Glutamatergic neuron (in vitro differentiated cells): ENCODE results near the gene SLCO2B1. TPM values are rescaled to one million over a fixed set of nuclear protein-coding genes. Genes with fewer than 3 reads are reported as not detected.

Experiments
- DNase-seq: peaks from one replicate; pipeline ENCODE4 v3.0.0; 2022
- H3K27ac Mint-ChIP-seq: one replicate; pipeline ENCODE4 v1.8.0; 2020; ENCODE audit warnings: mild to moderate bottlenecking, mixed read lengths, inconsistent platforms; ENCODE audit not compliant: unreplicated experiment
- H3K27me3 Mint-ChIP-seq: one replicate; pipeline ENCODE4 v1.8.0; 2020; ENCODE audit warnings: mild to moderate bottlenecking, moderate library complexity, mixed read lengths, inconsistent platforms; ENCODE audit not compliant: unreplicated experiment
- H3K36me3 Mint-ChIP-seq: one replicate; pipeline ENCODE4 v1.8.0; 2020; ENCODE audit warnings: mild to moderate bottlenecking, mixed read lengths, inconsistent platforms; ENCODE audit not compliant: unreplicated experiment
- H3K4me1 Mint-ChIP-seq: one replicate; pipeline ENCODE4 v1.8.0; 2020; ENCODE audit warnings: mild to moderate bottlenecking, low read depth, mixed read lengths, inconsistent platforms; ENCODE audit not compliant: unreplicated experiment
- H3K4me3 Mint-ChIP-seq: one replicate; pipeline ENCODE4 v1.8.0; 2020; ENCODE audit warnings: mild to moderate bottlenecking, mixed read lengths, inconsistent platforms; ENCODE audit not compliant: unreplicated experiment
- H3K9me3 Mint-ChIP-seq: one replicate; pipeline ENCODE4 v1.8.0; 2020; ENCODE audit warnings: mild to moderate bottlenecking, moderate library complexity, mixed read lengths, inconsistent platforms; ENCODE audit not compliant: unreplicated experiment
- CTCF ChIP-seq: fragments of 200-600 bp; sonication (generic); IDR thresholded peaks from one replicate; pipeline ENCODE4 v1.5.0; 2021; ENCODE audit not compliant: partially characterized antibody, unreplicated experiment
- total RNA-seq: library from RNA; stranded (reverse); fragmentation: NEBNext Ultra II Directional; extraction: Animal tissue kit (Norgen Biotek cat#: 25700); gene quantifications from one replicate; pipeline ENCODE4 v1.2.1, GENCODE V29; 2021; ENCODE audit not compliant: unreplicated experiment

Gene SLCO2B1
- total RNA-seq, 1 donor from 2014 or later, result not detected

DNA sequence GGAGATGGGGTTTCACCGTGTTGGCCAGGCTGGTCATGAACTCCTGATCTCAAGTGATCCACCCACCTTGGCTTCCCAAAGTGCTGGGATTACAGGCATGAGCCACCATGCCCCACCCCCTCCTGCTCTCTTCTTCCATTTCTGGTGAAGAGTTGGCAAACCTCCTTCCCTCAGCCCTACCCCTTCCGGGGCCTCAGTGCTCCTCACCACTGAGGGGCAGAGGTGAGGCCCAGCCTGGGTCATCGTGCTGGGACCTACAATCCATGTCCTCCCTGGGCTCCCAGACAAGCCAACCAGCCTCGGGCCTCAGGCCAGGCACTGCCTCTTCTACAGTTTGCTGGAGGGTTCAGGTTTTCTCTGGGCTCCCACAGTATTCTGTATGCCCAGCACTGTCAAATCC, 74.9 kb downstream of the SLCO2B1 start:
- H3K4me1 Mint-ChIP-seq, result peaks cover 16% of the 10 kb centered on the region
- H3K4me3 Mint-ChIP-seq, result no peak overlapping the region
- H3K9me3 Mint-ChIP-seq, result no peaks in the 10 kb centered on the region
- peaks cover 5% of the 10 kb centered on the region for H3K27me3 Mint-ChIP-seq
- no peak for TF ChIP-seq CTCF
- no peaks in the 10 kb centered on the region for H3K36me3 Mint-ChIP-seq
- no peak for DNase-seq
- H3K27ac Mint-ChIP-seq, result no peak overlapping the region

GRCh38 chr11:75229466-75229865, 78.6 kb downstream of the SLCO2B1 start:
- TF ChIP-seq CTCF, result no peak
- H3K9me3 Mint-ChIP-seq, result peaks cover 4% of the 10 kb centered on the region
- H3K4me1 Mint-ChIP-seq, result peaks cover 22% of the 10 kb centered on the region
- peaks cover 11% of the 10 kb centered on the region for H3K36me3 Mint-ChIP-seq
- H3K27me3 Mint-ChIP-seq, result peaks cover 4% of the 10 kb centered on the region
- no peak overlapping the region for H3K27ac Mint-ChIP-seq
- H3K4me3 Mint-ChIP-seq, result no peak overlapping the region
- DNase-seq, result no peak

DNA sequence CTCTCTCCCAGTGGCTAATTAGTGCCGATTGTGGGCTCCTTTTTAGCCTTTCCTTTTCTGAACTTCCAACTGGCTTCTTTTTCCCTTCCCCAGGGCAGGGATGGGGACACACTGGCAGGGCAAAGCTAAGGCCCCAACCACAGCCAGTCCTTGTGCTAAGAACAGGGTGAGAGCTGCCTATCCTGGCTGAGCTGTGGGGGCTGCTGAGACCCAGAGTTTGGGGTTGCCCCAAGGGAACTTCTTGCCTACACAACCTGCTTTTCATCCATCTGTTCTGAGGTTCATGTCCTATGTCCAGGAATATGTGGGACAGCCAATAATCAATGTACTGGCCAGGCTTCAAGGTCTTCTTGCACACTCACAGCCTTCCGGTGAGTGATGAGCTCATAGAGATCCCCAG, 79.7 kb downstream of the SLCO2B1 start:
- H3K4me3 Mint-ChIP-seq, result no peak overlapping the region
- H3K27ac Mint-ChIP-seq, result no peak overlapping the region
- H3K27me3 Mint-ChIP-seq, result peaks cover 4% of the 10 kb centered on the region
- DNase-seq, result no peak
- H3K36me3 Mint-ChIP-seq, result peaks cover 12% of the 10 kb centered on the region
- H3K4me1 Mint-ChIP-seq, result peaks cover 17% of the 10 kb centered on the region
- H3K9me3 Mint-ChIP-seq, result peaks cover 4% of the 10 kb centered on the region
- no peak for TF ChIP-seq CTCF

GRCh38 chr11:75233754-75234172, 82.9 kb downstream of the SLCO2B1 start:
- DNase-seq, result no peak
- Mint-ChIP-seq H3K36me3 (peaks cover 12% of the 10 kb centered on the region), H3K27ac (peak overlapping the region; percentile 28), H3K4me3 (no peak overlapping the region), H3K27me3 (peaks cover 12% of the 10 kb centered on the region), H3K4me1 (peaks cover 35% of the 10 kb centered on the region), H3K9me3 (peaks cover 4% of the 10 kb centered on the region)
- no peak for TF ChIP-seq CTCF

GRCh38 chr11:75236062-75236461, 85.2 kb downstream of the SLCO2B1 start:
- peak; percentile 65 for DNase-seq
- peaks cover 15% of the 10 kb centered on the region for H3K27me3 Mint-ChIP-seq
- peak overlapping the region; percentile 93 for H3K27ac Mint-ChIP-seq

More at GRCh38 chr11:75236062-75236461, 85.2 kb downstream of the SLCO2B1 start:
- Mint-ChIP-seq H3K9me3 (peaks cover 7% of the 10 kb centered on the region), H3K36me3 (peaks cover 12% of the 10 kb centered on the region), H3K4me1 (peaks cover 29% of the 10 kb centered on the region), H3K4me3 (peak overlapping the region; percentile 70)
- TF ChIP-seq CTCF, result no peak
